GM23248 (cell line): ENCODE measurements around the gene MANBA.
"Not testable (repeated sequence)": the region's sequence is repeated elsewhere in the genome, so short reads cannot be mapped to it uniquely, and the experiment has no call there.

Experiments
- EZH2 ChIP-seq: fragments of 200-600 bp; sonication (generic); IDR thresholded peaks from 2 replicates; pipeline ENCODE4 v1.6.1; 2018; ENCODE audit warnings: antibody characterized with exemption, mild to moderate bottlenecking; ENCODE audit not compliant: insufficient read depth, poor library complexity, severe bottlenecking
- EZH2phosphoT487 ChIP-seq: fragments of 200-600 bp; sonication (generic); IDR thresholded peaks from 2 replicates; pipeline ENCODE4 v1.6.1; 2018; ENCODE audit warnings: antibody characterized with exemption, moderate library complexity, mild to moderate bottlenecking, low read depth; ENCODE audit not compliant: insufficient read depth

- not testable (repeated sequence) for TF ChIP-seq EZH2, EZH2phosphoT487
Observed at GRCh38 chr4:102709060-102709459, 51.7 kb downstream of the MANBA start.
